Measurements from ENCODE around the gene ELMO2.
A peak's percentile ranks its signal among the peaks of the same experiment; 100 is the strongest.

The ELMO2 gene

GRCh38 chr20:46400828-46401477, 5.5 kb downstream of the ELMO2 start:
- TF ChIP-seq EZH2phosphoT487 (IDR thresholded peaks at IDR 0.05; ENCODE audit: low read length) (no peak), EZH2 (optimal IDR thresholded peaks at IDR 0.05; ENCODE audit: low read depth, low read length) (no peak), CTCF (IDR thresholded peaks at IDR 0.05; ENCODE audit: low read length) (no peak)
- no peak overlapping the region for H3K9ac ChIP-seq (ENCODE audit: low read length)
- peaks cover 37% of the 10 kb centered on the region for H3F3A ChIP-seq (ENCODE audit: insufficient read depth, low read length)
- DNase-seq = no peak
- no peaks in the 10 kb centered on the region for H3K9me3 ChIP-seq (replicated peaks; ENCODE audit: insufficient read depth, low read length)
- H3K27ac ChIP-seq (ENCODE audit: low read length) = peak overlapping the region; percentile 52; the same call in 1 of the 2 replicates
- peaks cover 65% of the 10 kb centered on the region for H3K79me2 ChIP-seq (ENCODE audit: low read length)
- no peaks in the 10 kb centered on the region for H3K27me3 ChIP-seq (replicated peaks; ENCODE audit: insufficient read depth, low read length)
- H3K4me3 ChIP-seq (ENCODE audit: low read length) = peak overlapping the region; percentile 7; the same call in 1 of the 2 replicates
- H3K9me2 ChIP-seq (replicated peaks; ENCODE audit: insufficient read depth, low read length) = no peaks in the 10 kb centered on the region
- peak overlapping the region; percentile 36; the same call in 1 of the 2 replicates for H3K4me2 ChIP-seq (ENCODE audit: low read depth, low read length)
- no peaks in the 10 kb centered on the region for H3K36me3 ChIP-seq (replicated peaks; ENCODE audit: insufficient read depth, low read length)
- no peak overlapping the region for H2AFZ ChIP-seq (ENCODE audit: low read length)
- no peaks in the 10 kb centered on the region for H4K20me1 ChIP-seq (ENCODE audit: insufficient read depth, low read length)
- peaks cover 56% of the 10 kb centered on the region for H3K4me1 ChIP-seq (ENCODE audit: low read length)

DNA sequence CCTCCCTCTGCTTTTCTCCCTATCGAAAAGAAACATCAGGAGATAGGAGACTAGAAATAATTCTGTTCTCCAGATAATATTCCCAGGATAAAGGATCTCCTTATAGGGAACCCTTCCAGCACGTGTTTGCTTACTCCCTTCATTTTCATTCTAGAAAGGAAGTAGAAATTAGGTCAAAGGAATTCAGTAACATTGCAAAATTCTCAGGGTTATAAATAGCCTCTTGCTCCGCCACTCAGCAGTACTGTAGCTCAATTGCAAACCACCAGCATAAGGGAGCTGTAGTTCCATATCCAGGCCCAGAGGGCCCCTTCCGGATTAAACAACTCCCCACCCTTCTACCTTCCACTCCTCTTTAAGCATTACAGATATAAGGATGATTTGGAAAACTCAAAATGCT, 6.2 kb downstream of the ELMO2 start:
- Histone ChIP-seq H3K9ac (ENCODE audit: low read length) (no peak overlapping the region), H2AFZ (ENCODE audit: low read length) (no peak overlapping the region), H3K27ac (ENCODE audit: low read length) (no peak overlapping the region), H3K4me2 (ENCODE audit: low read depth, low read length) (peak overlapping the region; percentile 36; the same call in 1 of the 2 replicates), H3K27me3 (replicated peaks; ENCODE audit: insufficient read depth, low read length) (no peaks in the 10 kb centered on the region), H3K9me3 (replicated peaks; ENCODE audit: insufficient read depth, low read length) (no peaks in the 10 kb centered on the region), H3K36me3 (replicated peaks; ENCODE audit: insufficient read depth, low read length) (no peaks in the 10 kb centered on the region), H3F3A (ENCODE audit: insufficient read depth, low read length) (peaks cover 37% of the 10 kb centered on the region), H3K4me1 (ENCODE audit: low read length) (peaks cover 54% of the 10 kb centered on the region), H3K4me3 (ENCODE audit: low read length) (no peak overlapping the region), H4K20me1 (ENCODE audit: insufficient read depth, low read length) (no peaks in the 10 kb centered on the region), H3K9me2 (replicated peaks; ENCODE audit: insufficient read depth, low read length) (no peaks in the 10 kb centered on the region), H3K79me2 (ENCODE audit: low read length) (peaks cover 58% of the 10 kb centered on the region)
- DNase-seq = no peak
- TF ChIP-seq EZH2phosphoT487 (IDR thresholded peaks at IDR 0.05; ENCODE audit: low read length) (no peak), EZH2 (optimal IDR thresholded peaks at IDR 0.05; ENCODE audit: low read depth, low read length) (no peak), CTCF (IDR thresholded peaks at IDR 0.05; ENCODE audit: low read length) (no peak)

- Histone ChIP-seq H4K20me1 (ENCODE audit: insufficient read depth, low read length) (no peaks in the 10 kb centered on the region), H3K4me2 (ENCODE audit: low read depth, low read length) (peak overlapping the region; percentile 71), H3K36me3 (replicated peaks; ENCODE audit: insufficient read depth, low read length) (no peaks in the 10 kb centered on the region)
These were observed 7.0 kb downstream of the ELMO2 start for GRCh38 chr20:46399401-46399800.

More at GRCh38 chr20:46399401-46399800, 7.0 kb downstream of the ELMO2 start:
- Histone ChIP-seq H2AFZ (ENCODE audit: low read length) (no peak overlapping the region), H3K9ac (ENCODE audit: low read length) (no peak overlapping the region), H3K79me2 (ENCODE audit: low read length) (peaks cover 51% of the 10 kb centered on the region), H3F3A (ENCODE audit: insufficient read depth, low read length) (peaks cover 37% of the 10 kb centered on the region), H3K4me3 (ENCODE audit: low read length) (no peak overlapping the region), H3K27me3 (replicated peaks; ENCODE audit: insufficient read depth, low read length) (no peaks in the 10 kb centered on the region), H3K9me3 (replicated peaks; ENCODE audit: insufficient read depth, low read length) (no peaks in the 10 kb centered on the region), H3K4me1 (ENCODE audit: low read length) (peaks cover 49% of the 10 kb centered on the region), H3K9me2 (replicated peaks; ENCODE audit: insufficient read depth, low read length) (no peaks in the 10 kb centered on the region), H3K27ac (ENCODE audit: low read length) (peak overlapping the region; percentile 58; the same call in 1 of the 2 replicates)
- TF ChIP-seq EZH2 (optimal IDR thresholded peaks at IDR 0.05; ENCODE audit: low read depth, low read length) (no peak), CTCF (IDR thresholded peaks at IDR 0.05; ENCODE audit: low read length) (no peak), EZH2phosphoT487 (IDR thresholded peaks at IDR 0.05; ENCODE audit: low read length) (no peak)
- DNase-seq = peak; percentile 51
